ENCODE results near the gene LGALS9. TPM values are rescaled to one million over a fixed set of nuclear protein-coding genes. Genes with fewer than 3 reads are reported as not detected.

Gene LGALS9
- total and polyA plus RNA-seq, 2 donors (not counting 1 experiment from before 2014, with no cell fraction given): 1.7 to 2.1 TPM

- H3K27ac ChIP-seq (ENCODE audit: insufficient read depth, low read length): no peak overlapping the region
- H3K27me3 ChIP-seq (ENCODE audit: control insufficient read depth, insufficient read depth, low read length): no peaks in the 10 kb centered on the region
- no peak overlapping the region for H2AFZ ChIP-seq (ENCODE audit: low read length)
- H3K4me1 ChIP-seq (ENCODE audit: control insufficient read depth, extremely low read depth, insufficient read depth, low read length): no peaks in the 10 kb centered on the region
- H4K20me1 ChIP-seq (ENCODE audit: control insufficient read depth, extremely low read depth, insufficient read depth, low read length): no peaks in the 10 kb centered on the region
- H3K4me3 ChIP-seq (replicated peaks in 1 of 4; ENCODE audit: control extremely low read depth in 1 of 4, insufficient read depth in 1 of 4, low read depth in 3 of 4, low read length in 4 of 4): no peak overlapping the region
- H3K79me2 ChIP-seq (ENCODE audit: control insufficient read depth, insufficient read depth, low read length): no peaks in the 10 kb centered on the region
- no peak overlapping the region for H3K4me2 ChIP-seq (ENCODE audit: extremely low read depth, insufficient read depth, low read length)
- H3K9me3 ChIP-seq (ENCODE audit: control insufficient read depth, insufficient read depth, low read depth, low read length): no peaks in the 10 kb centered on the region
- no peak for TF ChIP-seq EZH2 (IDR thresholded peaks at IDR 0.05; ENCODE audit: low read length, missing control alignments)
- no peak for TF ChIP-seq CTCF (conservative IDR thresholded peaks at IDR 0.05 in 1 of 2, IDR thresholded peaks at IDR 0.05 in 1 of 2; ENCODE audit: low read depth in 1 of 2, low read length in 2 of 2)
- no peak overlapping the region for H3K9ac ChIP-seq (ENCODE audit: insufficient read depth, low read length)
- no peaks in the 10 kb centered on the region for H3K36me3 ChIP-seq (ENCODE audit: control insufficient read depth, insufficient read depth, low read length)
- DNase-seq (ENCODE audit: low read depth in 2 of 2): no peak
Measured at GRCh38 chr17:27601975-27602302, 29.0 kb upstream of the LGALS9 start.

- Histone ChIP-seq H2AFZ (ENCODE audit: low read length) (no peak overlapping the region), H3K36me3 (ENCODE audit: control insufficient read depth, insufficient read depth, low read length) (no peaks in the 10 kb centered on the region), H3K4me3 (replicated peaks in 1 of 4; ENCODE audit: control extremely low read depth in 1 of 4, insufficient read depth in 1 of 4, low read depth in 3 of 4, low read length in 4 of 4) (no peak overlapping the region), H3K4me1 (ENCODE audit: control insufficient read depth, extremely low read depth, insufficient read depth, low read length) (no peaks in the 10 kb centered on the region), H4K20me1 (ENCODE audit: control insufficient read depth, extremely low read depth, insufficient read depth, low read length) (no peaks in the 10 kb centered on the region), H3K4me2 (ENCODE audit: extremely low read depth, insufficient read depth, low read length) (no peak overlapping the region), H3K27ac (ENCODE audit: insufficient read depth, low read length) (no peak overlapping the region), H3K27me3 (ENCODE audit: control insufficient read depth, insufficient read depth, low read length) (no peaks in the 10 kb centered on the region), H3K9ac (ENCODE audit: insufficient read depth, low read length) (no peak overlapping the region), H3K9me3 (ENCODE audit: control insufficient read depth, insufficient read depth, low read depth, low read length) (no peaks in the 10 kb centered on the region), H3K79me2 (ENCODE audit: control insufficient read depth, insufficient read depth, low read length) (no peaks in the 10 kb centered on the region)
- TF ChIP-seq EZH2 (IDR thresholded peaks at IDR 0.05; ENCODE audit: low read length, missing control alignments) (no peak), CTCF (conservative IDR thresholded peaks at IDR 0.05 in 1 of 2, IDR thresholded peaks at IDR 0.05 in 1 of 2; ENCODE audit: low read depth in 1 of 2, low read length in 2 of 2) (peak; percentile 89 to 97)
- peak; percentile 40 to 71 for DNase-seq (ENCODE audit: low read depth in 2 of 2)
Measured at GRCh38 chr17:27602721-27603420, 28.1 kb upstream of the LGALS9 start.

- Histone ChIP-seq H3K27me3 (ENCODE audit: control insufficient read depth, insufficient read depth, low read length) (no peaks in the 10 kb centered on the region), H3K9ac (ENCODE audit: insufficient read depth, low read length) (no peak overlapping the region), H3K36me3 (ENCODE audit: control insufficient read depth, insufficient read depth, low read length) (no peaks in the 10 kb centered on the region), H3K4me2 (ENCODE audit: extremely low read depth, insufficient read depth, low read length) (no peak overlapping the region), H3K4me1 (ENCODE audit: control insufficient read depth, extremely low read depth, insufficient read depth, low read length) (no peaks in the 10 kb centered on the region), H3K9me3 (ENCODE audit: control insufficient read depth, insufficient read depth, low read depth, low read length) (no peaks in the 10 kb centered on the region), H3K79me2 (ENCODE audit: control insufficient read depth, insufficient read depth, low read length) (no peaks in the 10 kb centered on the region), H4K20me1 (ENCODE audit: control insufficient read depth, extremely low read depth, insufficient read depth, low read length) (no peaks in the 10 kb centered on the region), H2AFZ (ENCODE audit: low read length) (no peak overlapping the region), H3K4me3 (replicated peaks in 1 of 4; ENCODE audit: control extremely low read depth in 1 of 4, insufficient read depth in 1 of 4, low read depth in 3 of 4, low read length in 4 of 4) (no peak overlapping the region), H3K27ac (ENCODE audit: insufficient read depth, low read length) (no peak overlapping the region)
- TF ChIP-seq EZH2 (IDR thresholded peaks at IDR 0.05; ENCODE audit: low read length, missing control alignments) (no peak), CTCF (conservative IDR thresholded peaks at IDR 0.05 in 1 of 2, IDR thresholded peaks at IDR 0.05 in 1 of 2; ENCODE audit: low read depth in 1 of 2, low read length in 2 of 2) (no peak)
- no peak for DNase-seq (ENCODE audit: low read depth in 2 of 2)
Measured at GRCh38 chr17:27603421-27603770, 27.6 kb upstream of the LGALS9 start.
